GM19240 (cell line): ENCODE data around the gene GPR62.
"Not testable (repeated sequence)": the region's sequence is repeated elsewhere in the genome, so short reads cannot be mapped to it uniquely, and the experiment has no call there.

Experiments used
- DNase-seq: peaks from one replicate; pipeline ENCODE4 v3.0.0; 2011; ENCODE audit warnings: low spot score; ENCODE audit not compliant: insufficient read length

Gene GPR62

DNA sequence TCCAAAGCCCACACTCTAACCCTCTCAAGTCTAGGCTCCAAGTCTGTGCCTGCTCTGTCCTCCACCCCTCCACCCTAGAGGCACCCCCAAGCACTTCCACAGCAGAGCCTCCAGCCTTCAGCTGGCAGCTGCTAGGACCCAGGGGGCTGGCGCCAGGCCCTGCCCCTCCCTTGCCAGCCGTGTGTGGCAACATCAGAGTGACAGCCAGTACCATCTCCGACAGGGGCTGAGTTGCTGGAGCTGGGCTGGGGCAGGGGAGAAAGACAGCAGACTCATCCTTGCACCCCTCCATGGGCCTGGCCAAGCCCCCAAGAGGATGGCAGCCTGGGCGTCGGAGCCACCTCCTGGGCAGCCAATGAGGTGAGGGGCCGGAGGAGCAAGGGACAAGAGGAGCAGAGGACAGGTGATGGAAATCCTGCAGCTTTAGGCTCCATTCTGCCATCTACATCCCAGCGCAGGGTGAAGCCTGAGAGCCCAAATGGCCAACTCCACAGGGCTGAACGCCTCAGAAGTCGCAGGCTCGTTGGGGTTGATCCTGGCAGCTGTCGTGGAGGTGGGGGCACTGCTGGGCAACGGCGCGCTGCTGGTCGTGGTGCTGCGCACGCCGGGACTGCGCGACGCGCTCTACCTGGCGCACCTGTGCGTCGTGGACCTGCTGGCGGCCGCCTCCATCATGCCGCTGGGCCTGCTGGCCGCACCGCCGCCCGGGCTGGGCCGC lies at the start of gene GPR62:
Gene GPR62 (plus strand): TSS at position 207 of the 718 bp plus-strand sequence. CDS start 272 bp downstream, at position 479.
- DNase-seq, result no peak

DNA sequence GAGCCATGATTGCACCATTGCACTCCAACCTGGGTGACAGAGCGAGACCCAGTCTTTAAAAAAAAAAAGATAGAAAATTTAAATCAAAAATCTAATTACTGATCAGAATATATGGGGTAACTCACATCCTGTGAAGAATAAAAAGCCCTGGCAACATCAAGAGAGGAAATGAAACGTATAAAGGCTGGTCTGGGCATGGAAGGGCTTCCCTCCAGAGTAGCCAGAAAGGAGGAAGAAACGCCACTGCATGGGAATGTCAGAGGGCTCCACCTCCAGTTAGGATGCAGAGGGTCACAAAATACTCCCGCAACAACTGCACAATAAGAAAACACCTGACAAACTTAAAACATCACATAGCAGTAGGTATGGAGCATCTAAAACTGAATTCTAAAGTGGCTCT lies 47.2 kb upstream of the GPR62 start:
- no peak for DNase-seq

GRCh38 chr3:51916418-51916817 lies 38.8 kb upstream of the GPR62 start:
- DNase-seq, result no peak

DNA sequence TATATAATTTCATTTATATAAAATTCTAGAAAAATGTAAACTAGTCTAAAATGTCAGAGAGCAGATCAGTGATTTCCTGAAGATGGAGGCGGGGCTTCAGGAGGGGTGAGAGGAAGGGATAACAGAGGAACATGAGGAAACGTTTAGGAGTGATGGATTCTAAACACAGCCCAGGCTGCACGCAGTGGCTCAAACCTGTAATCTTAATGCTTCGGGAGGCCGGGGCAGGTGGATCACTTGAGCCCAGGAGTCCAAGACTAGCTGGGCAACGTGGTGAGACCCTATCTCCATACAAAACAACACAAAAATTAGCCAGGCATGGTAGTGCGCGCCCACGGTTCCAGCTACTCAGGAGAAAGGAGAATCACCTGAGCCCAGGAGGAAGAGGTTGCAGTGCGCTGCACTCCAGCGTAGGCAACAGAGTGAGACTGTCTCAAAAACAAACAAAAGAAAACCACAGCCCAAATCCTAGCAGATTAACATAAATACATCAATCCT lies 34.1 kb upstream of the GPR62 start:
- DNase-seq, result no peak

DNA sequence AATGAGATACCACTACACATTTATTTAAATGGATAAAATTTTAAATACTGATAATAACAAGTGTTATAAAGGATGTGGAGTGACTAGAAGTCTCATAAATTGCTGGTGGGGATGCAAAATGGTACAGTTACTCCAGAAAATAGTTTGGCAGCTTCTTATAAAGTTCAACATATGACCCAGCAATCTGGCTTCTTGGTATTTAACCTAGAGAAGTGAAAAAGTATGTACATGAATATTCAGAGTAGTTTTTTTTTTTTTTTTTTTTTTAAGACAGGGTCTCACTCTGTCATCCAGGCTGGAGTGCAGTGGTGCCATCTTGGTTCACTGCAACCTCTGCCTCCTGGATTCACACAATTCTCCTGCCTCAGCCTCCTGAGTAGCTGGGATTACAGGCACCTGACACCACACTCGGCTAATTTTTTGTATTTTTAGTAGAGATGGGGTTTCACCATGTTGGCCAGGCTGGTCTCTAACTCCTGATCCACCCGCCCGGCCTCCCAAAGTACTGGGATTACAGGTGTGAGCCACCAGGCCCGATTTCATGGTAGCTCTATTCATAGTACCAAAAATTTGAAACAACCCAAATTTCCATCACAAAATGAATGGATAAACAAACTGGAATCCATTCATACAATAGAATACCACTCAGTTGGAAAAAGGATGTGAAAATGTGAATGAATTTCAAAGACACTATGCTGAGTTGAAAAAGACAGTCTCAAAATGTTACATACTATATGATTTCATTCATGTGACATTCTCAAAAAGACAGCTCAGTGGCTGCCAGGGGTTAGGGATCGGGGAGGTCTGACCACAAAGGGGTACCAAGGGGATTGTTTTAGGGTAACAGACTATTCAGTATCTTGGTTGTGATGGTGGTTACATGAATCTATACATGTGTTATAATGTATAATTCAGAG lies 27.9 kb upstream of the GPR62 start:
- DNase-seq, result no peak

- no peak for DNase-seq
These were observed 26.7 kb upstream of the GPR62 start for GRCh38 chr3:51928438-51928837.

DNA sequence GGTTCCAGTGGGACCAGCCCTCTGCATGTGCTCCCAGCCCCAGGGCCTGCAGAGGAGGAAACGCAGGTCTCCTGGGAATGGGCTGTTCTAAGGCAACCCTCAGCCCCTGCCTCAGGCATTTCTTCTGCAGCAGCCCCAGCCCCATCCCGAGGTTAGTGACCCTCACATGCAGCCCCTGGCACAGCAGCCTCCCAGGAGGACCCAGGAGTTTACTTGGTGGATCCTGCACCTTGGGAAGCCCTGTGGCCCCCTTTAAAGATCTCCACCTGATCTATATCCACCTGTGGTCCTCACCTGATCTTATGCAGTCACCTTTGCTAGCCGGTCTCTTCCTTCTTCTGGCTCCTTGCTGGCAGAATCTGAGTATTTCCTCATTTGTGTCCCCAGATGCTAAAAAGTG lies 26.2 kb upstream of the GPR62 start:
- not testable (repeated sequence) for DNase-seq

DNA sequence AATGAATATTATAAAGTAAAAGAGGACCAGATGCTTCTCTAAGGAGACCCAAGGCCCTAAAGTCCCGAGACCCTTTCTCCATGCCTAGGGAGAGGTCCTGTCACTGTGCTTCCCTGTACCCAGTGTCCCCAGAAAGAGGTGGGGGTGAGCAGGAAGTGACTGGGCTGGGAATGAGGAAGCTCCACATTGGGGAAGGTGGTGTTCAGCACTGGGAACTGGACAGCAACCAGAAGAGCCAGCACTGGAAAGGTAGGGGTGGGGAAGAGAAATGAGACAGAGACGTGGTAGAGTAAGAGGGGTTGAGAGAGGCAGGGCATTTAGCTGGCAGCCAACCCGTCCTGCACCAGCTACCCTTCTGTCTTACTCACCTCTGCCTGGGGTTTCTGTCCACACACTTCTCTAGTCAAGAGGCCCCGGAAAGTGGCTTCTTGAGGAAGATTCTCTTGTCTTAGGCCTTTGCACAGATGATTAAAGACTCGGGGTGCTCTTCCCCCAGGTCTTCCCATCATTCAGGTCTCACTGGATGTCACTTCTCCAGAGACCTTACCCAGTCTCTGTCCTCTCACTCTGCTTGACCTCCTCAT lies 25.7 kb upstream of the GPR62 start:
- DNase-seq, result no peak

DNA sequence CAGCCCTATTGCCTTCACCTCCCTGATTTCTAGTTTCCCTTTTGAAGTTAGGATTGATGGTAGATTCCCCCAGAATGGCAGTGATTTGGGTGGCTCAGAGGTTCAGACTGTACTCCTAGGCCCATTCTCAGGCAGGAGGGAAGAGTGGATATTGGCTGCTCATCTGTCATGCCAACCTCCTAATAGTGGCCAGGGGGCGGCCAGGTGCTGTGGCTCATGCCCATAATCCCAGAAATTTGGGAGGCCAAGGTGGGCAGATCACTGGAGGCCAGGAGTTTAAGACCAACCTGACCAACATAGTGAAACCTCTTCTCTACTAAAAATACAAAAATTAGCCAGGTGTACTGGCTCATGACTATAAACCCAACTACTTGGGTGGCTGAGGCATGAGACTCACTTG lies 24.7 kb upstream of the GPR62 start:
- DNase-seq, result no peak

DNA sequence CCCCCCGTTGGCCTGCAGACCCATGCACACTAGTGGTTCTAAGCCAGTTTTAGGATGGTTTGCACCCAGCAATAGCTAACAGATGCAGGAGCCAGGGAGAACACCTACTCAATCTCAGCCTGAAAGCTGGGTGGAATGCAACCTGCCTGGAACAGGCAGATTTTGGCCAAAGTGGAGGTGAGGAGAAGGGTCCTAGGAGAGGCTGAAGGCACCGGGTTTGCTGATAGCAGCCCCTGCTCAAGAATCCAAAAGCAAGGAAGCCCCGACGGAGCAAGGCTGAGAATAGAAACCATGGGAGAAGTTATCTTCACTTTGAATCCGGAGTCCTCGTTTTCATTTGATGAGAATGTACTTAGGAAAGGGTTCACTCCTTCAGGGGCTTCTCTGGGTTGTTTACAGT lies 23.4 kb upstream of the GPR62 start:
- no peak for DNase-seq

DNA sequence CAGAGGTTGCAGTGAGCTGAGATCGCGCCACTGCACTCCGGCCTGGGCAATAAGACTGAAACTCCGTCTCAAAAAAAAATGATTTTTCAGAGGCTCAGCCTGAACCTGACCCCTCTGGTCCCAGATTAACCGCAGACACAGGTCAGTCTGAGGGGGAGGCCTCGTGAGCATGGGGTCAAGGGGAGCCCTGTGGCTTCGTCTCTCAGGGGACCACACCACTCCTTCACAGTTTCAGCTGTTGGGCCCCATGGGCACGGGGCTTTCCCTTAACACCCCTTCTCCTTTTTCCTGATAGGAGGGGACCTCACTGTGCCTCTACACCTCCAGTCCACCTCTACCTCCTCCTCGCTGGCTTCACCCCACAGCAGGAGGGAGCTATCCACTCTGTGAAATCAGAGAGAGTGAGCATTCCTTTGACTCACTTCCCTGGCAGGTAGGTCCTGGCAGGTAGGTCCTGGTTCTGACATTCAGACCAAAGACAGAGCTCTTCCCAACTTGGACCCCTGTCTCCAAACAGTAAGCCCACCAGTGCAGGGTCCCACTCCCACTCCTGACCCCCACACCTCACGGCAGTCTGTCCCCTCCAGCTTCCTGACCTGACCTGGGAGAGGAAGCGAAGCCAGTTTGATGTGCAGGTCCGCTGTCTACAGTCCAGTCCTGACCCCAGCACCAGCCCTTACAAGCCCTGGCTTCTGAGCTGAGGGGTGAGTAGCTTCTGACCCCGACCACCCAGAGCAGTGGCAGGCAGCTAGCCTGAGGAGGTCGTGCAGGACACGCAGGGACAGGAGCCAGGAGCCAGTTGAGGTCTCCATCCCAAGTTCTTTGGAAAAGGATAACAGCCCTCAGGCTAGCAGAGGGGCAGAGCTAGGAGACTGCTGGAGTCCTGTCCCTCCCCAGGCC lies 22.5 kb upstream of the GPR62 start:
- DNase-seq, result no peak

- no peak for DNase-seq
These were observed 21.6 kb upstream of the GPR62 start for GRCh38 chr3:51933471-51934138.

GRCh38 chr3:51934139-51934850 lies 20.9 kb upstream of the GPR62 start:
- no peak for DNase-seq

DNA sequence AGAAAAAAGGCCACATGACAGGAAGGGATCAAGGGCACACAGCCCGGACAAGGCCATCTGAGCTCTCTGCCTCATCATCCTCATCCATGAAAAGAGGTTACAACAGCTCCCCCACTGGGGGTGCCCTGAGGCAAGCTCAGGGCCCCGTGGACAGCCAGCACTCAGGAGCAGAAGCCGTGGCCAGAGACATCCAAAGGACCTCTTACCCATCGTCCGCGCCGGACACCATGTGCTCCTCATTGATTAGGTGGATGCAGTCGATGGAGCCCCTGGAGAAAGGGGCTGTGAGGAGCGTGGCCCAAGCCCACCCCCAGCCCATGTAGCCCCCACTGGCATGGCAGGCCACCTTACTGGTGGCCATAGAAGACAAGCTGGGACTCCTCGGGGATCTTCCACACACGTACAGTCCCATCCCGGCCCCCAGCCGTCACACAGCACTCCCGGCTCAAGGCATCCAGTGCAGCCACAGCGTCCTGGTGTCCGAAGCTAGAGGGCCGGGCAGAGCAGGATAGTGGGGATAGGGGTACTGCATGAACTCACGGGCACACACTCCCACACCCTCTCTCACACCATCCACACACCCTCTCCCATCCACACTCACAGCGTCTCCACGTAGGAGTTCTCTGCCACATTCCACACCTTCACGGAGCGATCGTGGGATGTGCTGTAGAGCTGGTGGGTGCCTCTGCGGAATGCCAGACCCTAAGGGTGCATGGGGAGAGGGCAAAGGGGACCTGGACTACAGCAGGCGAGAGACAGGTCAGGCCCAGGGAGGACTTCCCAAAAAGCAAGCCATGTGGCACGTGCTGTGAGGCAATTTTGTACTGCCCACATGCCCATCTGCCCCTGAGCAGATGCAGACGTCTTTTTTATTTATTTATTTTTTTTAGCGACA lies 19.9 kb upstream of the GPR62 start:
- no peak for DNase-seq

DNA sequence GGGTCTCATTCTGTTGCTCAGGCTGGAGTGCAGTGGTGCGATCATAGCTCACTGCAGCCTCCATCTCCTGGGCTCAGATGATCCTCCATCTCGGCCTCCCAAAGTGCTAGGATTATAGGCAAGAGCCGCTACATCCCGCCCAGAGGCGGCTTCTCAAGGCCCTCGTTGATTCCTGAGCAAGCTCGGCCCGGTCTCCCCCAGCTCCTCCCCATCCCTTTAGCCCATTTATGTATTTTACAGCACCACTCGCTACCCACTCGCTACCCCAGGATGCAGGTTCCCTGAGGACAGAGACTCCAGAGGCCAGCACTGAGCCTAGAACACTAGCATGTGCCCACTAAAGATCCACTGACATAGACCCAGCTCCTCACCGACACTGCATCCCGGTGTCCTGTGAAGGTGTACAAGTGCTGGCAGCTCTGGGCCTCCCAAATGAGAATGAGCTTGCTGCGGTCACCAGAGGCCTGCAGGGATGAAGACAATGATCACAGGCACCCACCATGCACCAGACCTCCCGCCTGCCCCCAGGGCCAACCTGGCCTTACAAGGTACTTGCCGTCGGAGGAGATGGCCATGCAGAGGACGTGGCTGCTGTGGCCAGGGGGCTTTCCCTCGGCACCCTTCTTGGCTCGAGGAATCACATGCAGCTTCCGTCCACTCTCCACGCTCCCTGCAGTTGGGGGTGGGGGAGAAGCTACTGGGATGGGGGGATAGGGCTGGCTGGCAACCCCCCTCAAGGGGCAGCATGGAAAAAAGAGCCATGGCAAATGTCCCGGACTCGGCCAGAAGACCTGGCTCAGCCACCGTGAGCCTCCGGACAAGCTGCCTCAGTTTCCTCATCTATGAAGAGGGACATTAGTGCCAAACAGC lies 19.1 kb upstream of the GPR62 start:
- DNase-seq, result no peak

DNA sequence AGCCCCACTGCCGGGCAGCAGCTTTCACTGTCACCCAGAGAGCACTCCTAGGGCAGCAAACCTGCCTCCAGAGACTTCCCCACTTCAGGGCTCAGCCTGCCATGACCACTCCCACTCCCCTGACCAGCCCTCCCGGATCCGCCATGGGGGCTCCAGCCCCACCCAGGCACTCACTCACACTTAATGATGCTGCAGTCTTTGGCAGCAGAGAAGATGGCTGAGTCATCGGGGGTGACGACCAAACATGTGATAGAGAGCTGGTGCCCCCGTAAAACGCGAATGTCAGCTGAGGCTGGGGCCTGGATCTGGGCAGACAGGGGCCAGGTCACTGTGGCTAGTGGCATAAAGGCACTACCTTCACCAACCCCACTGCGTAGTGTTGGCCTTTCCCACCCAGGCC lies 18.2 kb upstream of the GPR62 start:
- no peak for DNase-seq

DNA sequence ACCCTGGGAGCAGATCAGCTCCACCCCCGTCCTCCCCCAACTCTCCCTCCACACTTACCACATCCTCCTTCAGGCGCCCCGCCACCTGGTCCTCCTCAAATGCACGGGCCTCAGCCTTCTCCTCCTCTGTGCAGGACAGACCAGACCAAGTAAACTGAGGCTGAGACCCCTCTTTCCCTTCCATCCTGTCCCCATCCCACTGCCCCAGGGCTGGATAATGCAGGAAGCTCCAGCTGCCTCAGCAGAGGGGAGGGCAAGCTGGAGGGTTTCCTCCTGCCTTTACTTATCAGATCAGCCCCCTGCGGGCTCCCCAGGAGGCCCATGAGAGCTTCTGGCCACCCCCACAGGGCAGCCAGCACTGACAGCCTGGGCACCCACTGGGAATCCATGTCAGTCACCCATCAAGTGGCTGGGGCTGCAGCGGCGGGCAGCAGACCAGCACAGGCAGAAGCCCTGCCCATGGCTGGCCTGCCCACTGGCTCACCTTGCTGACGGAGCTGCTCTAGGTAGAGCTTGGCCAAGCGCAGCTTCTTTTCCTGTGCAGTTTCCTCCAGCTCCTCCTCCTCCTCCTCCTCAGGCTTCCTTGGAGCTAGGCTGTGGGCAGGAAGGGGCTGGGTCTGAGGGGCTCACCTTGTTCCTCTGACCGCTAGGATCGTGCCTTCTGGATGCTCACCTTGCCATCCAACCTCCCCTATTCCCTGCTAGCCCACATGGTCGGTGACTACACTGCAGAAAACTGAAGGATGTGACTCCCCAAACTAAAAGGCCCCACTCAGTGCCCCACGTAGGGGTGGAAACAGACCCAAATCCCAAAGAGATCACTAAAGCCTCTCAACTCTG lies 17.4 kb upstream of the GPR62 start:
- no peak for DNase-seq
